ENCODE data around the gene HOXD9. TPM values are rescaled to one million over a fixed set of nuclear protein-coding genes. Genes with fewer than 3 reads are reported as not detected.

The HOXD9 gene
- total RNA-seq, 6 donors from 2014 or later, result 0.40 to 1.2 TPM; not detected in 4

GRCh38 chr2:176103742-176104315, 18.7 kb upstream of the HOXD9 start:
- no peaks in the 10 kb centered on the region for H3K9me3 ChIP-seq
- DNase-seq, result no peak
- TF ChIP-seq EP300 (IDR thresholded peaks at IDR 0.05) (no peak), POLR2A (IDR thresholded peaks at IDR 0.05) (no peak), POLR2AphosphoS5 (IDR thresholded peaks at IDR 0.05) (no peak), CTCF (IDR thresholded peaks at IDR 0.05) (no peak)
- no peak overlapping the region for H3K27ac ChIP-seq
- H3K4me1 ChIP-seq, result peaks cover 15 to 51% (median 30%) of the 10 kb centered on the region in 4 donors
- H3K36me3 ChIP-seq, result no peaks in the 10 kb centered on the region
- 10% methylated on average over 17 of the region's 17 CpGs for WGBS, 2 donors
- H3K4me3 ChIP-seq, result no peak overlapping the region
- H3K27me3 ChIP-seq, result peaks cover 2 to 94% (median 64%) of the 10 kb centered on the region in 4 donors
- no peak for ATAC-seq (ENCODE audit: low FRiP score in 2 of 2)

- Histone ChIP-seq H3K36me3 (no peaks in the 10 kb centered on the region), H3K27me3 (peaks cover 2 to 94% (median 64%) of the 10 kb centered on the region in 4 donors), H3K4me1 (peaks cover 15 to 51% (median 31%) of the 10 kb centered on the region in 4 donors), H3K27ac (no peak overlapping the region), H3K4me3 (no peak overlapping the region), H3K9me3 (no peaks in the 10 kb centered on the region)
- no peak for ATAC-seq (ENCODE audit: low FRiP score in 2 of 2)
- WGBS, 2 donors, result 7 to 8% methylated on average over 40 to 51 of the region's 56 CpGs
- no peak for DNase-seq
- TF ChIP-seq POLR2AphosphoS5 (IDR thresholded peaks at IDR 0.05) (no peak), POLR2A (IDR thresholded peaks at IDR 0.05) (no peak), CTCF (IDR thresholded peaks at IDR 0.05) (no peak), EP300 (IDR thresholded peaks at IDR 0.05) (no peak)
These were observed 18.0 kb upstream of the HOXD9 start for GRCh38 chr2:176104316-176105077.

GRCh38 chr2:176105078-176105729, 17.3 kb upstream of the HOXD9 start:
- WGBS, 2 donors, result 10 to 12% methylated on average over 21 to 24 of the region's 25 CpGs

More at GRCh38 chr2:176105078-176105729, 17.3 kb upstream of the HOXD9 start:
- Histone ChIP-seq H3K27ac (no peak overlapping the region), H3K4me1 (peaks cover 15 to 44% (median 31%) of the 10 kb centered on the region in 4 donors), H3K36me3 (no peaks in the 10 kb centered on the region), H3K9me3 (no peaks in the 10 kb centered on the region), H3K4me3 (no peak overlapping the region), H3K27me3 (peaks cover 2 to 94% (median 62%) of the 10 kb centered on the region in 4 donors)
- DNase-seq (no peak), ATAC-seq (ENCODE audit: low FRiP score in 2 of 2) (no peak)
- no peak for TF ChIP-seq POLR2A (IDR thresholded peaks at IDR 0.05)
- TF ChIP-seq POLR2AphosphoS5 (IDR thresholded peaks at IDR 0.05), result no peak
- no peak for TF ChIP-seq EP300 (IDR thresholded peaks at IDR 0.05)
- TF ChIP-seq CTCF (IDR thresholded peaks at IDR 0.05), result no peak
